H54 (cell line): ENCODE data around the gene ZNF536.

Experiments
- DNase-seq: peaks from one replicate; pipeline ENCODE4 v3.0.0; 2011; ENCODE audit warnings: low spot score, mixed read lengths; ENCODE audit not compliant: insufficient read length
- FAIRE-seq: peaks from 3 replicates; lab custom pipeline; 2011; peaks lifted over from hg19 to GRCh38; lab: Jason Lieb, UNC
- POLR2A ChIP-seq: IDR thresholded peaks from 2 replicates; pipeline ENCODE4 v1.6.1; 2011; ENCODE audit warnings: low read depth, mild to moderate bottlenecking, low read length

The ZNF536 gene

GRCh38 chr19:30371960-30372824, at the start of gene ZNF536:
TSS of gene ZNF536 (plus strand) at chr19:30372384. CDS start at chr19:30443563, 71,179 bp downstream.
- FAIRE-seq (no peak), DNase-seq (no peak)
- TF ChIP-seq POLR2A: no peak

GRCh38 chr19:30322641-30323320, 49.4 kb upstream of the ZNF536 start:
- TF ChIP-seq POLR2A: no peak
- DNase-seq (no peak), FAIRE-seq (no peak)

GRCh38 chr19:30323904-30324303, 48.3 kb upstream of the ZNF536 start:
- no peak for TF ChIP-seq POLR2A
- FAIRE-seq (no peak), DNase-seq (no peak)

- TF ChIP-seq POLR2A: no peak
- FAIRE-seq: no peak
- no peak for DNase-seq
Measured at GRCh38 chr19:30324982-30325381, 47.2 kb upstream of the ZNF536 start.

GRCh38 chr19:30325676-30326392, 46.4 kb upstream of the ZNF536 start:
- FAIRE-seq (no peak), DNase-seq (no peak)
- TF ChIP-seq POLR2A: no peak

- DNase-seq (no peak), FAIRE-seq (no peak)
- TF ChIP-seq POLR2A: no peak
Measured at GRCh38 chr19:30326393-30326710, 45.8 kb upstream of the ZNF536 start.

- FAIRE-seq (no peak), DNase-seq (no peak)
- no peak for TF ChIP-seq POLR2A
Measured at GRCh38 chr19:30327331-30327730, 44.9 kb upstream of the ZNF536 start.

GRCh38 chr19:30328096-30328495, 44.1 kb upstream of the ZNF536 start:
- no peak for FAIRE-seq
- TF ChIP-seq POLR2A: no peak
- DNase-seq: no peak

GRCh38 chr19:30330266-30330665, 41.9 kb upstream of the ZNF536 start:
- DNase-seq (no peak), FAIRE-seq (no peak)
- TF ChIP-seq POLR2A: no peak

- FAIRE-seq: no peak
Measured at GRCh38 chr19:30332445-30333234, 39.5 kb upstream of the ZNF536 start.

GRCh38 chr19:30333291-30334065, 38.7 kb upstream of the ZNF536 start:
- DNase-seq (no peak), FAIRE-seq (no peak)
- TF ChIP-seq POLR2A: no peak

More at GRCh38 chr19:30332445-30333234, 39.5 kb upstream of the ZNF536 start:
- no peak for TF ChIP-seq POLR2A
- DNase-seq: no peak

GRCh38 chr19:30334841-30335240, 37.3 kb upstream of the ZNF536 start:
- no peak for FAIRE-seq
- no peak for DNase-seq
- TF ChIP-seq POLR2A: no peak
